Myocyte (in vitro differentiated cells): ENCODE data around the gene DCAF15. TPM values are rescaled to one million over a fixed set of nuclear protein-coding genes. Genes with fewer than 3 reads are reported as not detected.
"Not testable (repeated sequence)": the region's sequence is repeated elsewhere in the genome, so short reads cannot be mapped to it uniquely, and the experiment has no call there.

Source experiments
- DNase-seq: peaks from one replicate; pipeline ENCODE4 v3.0.0-alpha.2; 2012; ENCODE audit warnings: low read depth
- total RNA-seq: library from RNA; depleted of rRNA; stranded (reverse); fragments of >200 nt; gene quantifications from 2 replicates; pipeline ENCODE4 v1.2.3, GENCODE V29; 2014

DCAF15 gene
- total RNA-seq, 1 donor from 2014 or later = 15.8 TPM

DNA sequence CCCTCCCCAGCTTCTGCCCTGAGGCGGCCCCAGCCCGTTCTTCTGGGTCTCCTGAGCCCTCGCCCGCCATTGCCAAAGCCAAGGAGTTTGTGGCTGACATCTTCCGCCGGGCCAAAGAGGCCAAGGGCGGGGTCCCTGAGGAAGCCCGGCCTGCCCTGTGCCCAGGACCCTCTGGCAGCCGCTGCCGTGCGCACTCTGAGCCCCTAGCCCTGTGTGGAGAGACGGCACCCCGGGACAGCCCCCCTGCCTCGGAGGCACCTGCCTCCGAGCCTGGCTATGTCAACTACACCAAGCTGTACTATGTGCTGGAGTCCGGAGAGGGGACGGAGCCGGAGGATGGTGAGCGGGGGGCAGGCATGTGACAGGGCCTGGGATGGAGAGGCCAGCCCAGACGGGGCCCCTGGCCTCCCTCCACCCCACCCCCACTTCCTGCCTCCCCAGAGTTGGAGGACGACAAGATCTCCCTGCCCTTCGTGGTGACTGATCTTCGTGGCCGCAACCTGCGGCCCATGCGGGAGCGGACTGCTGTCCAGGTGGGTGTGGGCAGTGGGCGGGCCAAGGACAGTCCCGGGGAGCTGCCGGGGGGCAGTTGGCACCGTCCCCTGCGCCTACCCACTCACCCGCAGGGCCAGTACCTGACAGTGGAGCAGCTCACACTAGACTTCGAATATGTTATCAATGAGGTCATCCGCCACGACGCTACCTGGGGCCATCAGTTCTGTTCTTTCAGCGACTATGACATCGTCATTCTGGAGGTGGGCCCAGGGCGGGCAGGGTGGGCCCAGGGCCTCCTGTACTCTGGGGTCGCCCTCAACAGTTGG is 7.0 kb downstream of the DCAF15 start:
- DNase-seq = no peak

DNA sequence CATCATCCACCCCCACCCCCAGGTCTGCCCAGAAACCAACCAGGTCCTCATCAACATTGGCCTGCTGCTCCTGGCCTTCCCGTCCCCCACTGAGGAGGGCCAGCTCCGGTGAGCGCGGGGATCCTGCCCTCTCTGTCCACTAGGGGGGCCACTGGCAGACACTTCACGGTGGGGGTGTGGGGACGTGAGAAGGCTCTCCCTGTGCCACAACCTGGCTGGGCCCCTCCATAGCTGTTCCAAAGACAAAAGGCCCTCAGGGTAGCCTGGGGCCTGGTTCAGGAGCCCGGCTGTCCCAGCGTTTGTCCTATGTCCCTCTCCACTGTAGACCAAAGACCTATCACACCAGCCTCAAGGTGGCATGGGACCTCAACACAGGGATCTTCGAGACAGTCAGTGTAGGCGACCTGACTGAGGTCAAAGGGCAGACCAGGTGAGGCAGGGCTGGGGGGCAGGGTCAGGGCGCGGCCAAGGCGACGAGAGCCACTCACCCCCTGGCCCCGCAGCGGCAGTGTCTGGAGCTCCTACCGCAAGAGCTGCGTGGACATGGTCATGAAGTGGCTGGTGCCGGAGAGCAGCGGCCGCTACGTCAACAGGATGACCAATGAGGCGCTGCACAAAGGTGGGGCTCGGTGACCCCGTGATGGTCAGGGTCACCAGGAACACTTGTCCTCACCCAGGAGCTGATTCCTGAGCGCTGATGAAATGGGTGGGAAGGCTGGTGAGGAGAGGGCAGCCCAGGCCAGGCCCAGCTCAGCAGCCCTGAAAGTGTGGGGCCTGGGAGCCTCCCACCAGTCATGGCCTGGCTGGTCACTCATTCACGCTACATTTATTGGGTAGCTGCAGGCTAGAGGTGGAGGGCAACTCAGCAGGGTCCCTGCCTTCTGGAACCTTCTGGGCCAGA is 7.9 kb downstream of the DCAF15 start:
- no peak for DNase-seq

DNA sequence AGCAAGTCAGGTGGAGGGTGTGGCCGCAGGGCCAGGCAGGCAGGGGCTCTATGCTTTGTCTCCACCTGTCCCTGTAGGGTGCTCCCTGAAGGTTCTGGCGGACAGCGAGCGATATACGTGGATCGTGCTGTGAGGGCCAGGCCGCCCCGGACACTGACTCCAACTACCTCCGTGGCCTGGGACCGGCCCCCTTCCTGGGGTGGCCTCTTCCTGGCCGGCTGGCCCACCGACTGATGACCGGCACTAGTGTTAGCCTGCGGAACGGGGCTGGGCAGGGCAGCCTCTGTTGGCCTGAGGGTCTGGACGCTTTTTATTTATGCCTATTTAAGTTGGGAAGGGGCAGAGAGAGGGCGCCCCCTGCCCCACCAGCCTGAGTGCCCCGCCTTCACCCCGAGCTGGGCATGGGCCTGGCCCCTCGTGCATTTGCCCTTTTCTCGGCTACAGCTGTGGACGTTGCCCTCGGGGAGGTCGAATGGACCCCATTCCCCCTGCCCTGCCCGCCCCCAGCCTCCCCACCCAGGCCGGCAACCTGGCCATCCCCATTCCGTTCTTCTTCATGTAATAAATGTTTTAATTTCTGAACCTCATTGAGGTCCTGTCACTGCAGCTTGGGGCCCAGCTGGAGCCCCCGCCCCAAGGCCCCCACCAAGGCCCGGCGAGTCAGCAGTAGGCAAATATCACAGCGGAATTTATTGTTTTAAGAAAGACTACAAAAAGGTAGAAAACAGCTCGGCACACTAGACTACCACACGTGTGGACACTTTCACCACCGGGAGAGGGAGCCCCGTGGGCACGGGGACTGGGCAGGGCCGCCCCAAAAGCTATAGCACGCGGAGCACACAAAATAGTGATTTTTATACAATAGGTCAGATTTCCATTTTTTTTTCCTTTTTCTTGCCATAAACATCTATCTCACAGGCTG is 8.8 kb downstream of the DCAF15 start:
- no peak for DNase-seq

DNA sequence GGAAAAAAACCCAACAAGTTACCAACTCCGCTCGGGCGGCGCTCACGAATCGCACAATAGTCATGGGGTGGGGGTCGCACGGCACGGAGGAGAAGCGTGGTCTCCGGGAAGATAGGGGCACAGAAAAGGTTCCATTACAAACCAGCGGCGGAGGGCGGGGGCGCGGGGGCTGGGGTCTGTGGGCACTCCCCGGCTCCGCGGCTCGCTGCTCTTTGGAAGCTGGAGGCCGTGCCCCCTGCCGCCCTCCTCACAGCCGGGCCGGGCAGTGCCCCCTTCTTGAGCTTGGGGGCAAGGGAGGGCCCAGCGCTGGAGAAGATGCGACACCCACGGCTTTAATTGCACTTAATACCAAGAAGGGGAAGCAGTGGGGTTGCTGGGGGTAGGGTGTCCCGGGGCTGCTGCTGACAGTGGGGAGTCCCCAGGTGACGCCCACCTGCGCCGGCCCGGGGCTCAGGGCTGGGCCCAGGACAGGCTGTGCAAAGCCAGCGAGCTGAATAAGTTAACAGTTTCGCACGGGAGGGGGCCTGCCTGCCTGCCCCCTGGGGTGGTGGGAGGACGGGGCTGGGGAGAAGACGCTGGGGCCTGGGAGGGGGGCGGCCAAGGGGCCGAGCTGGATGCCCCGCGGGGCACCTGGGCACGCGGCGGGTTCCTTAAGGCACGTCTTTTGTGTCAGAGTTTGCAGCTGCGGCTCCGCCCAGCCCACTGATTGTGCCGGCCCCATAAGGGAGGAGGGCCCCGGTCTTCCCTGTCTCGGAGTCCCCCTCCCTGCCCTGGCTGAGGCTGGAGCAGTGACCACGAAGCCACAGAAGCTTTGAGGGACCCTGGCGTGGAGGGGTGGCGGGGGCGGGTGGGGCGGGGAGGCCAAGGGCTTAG is 9.8 kb downstream of the DCAF15 start:
- DNase-seq = no peak

DNA sequence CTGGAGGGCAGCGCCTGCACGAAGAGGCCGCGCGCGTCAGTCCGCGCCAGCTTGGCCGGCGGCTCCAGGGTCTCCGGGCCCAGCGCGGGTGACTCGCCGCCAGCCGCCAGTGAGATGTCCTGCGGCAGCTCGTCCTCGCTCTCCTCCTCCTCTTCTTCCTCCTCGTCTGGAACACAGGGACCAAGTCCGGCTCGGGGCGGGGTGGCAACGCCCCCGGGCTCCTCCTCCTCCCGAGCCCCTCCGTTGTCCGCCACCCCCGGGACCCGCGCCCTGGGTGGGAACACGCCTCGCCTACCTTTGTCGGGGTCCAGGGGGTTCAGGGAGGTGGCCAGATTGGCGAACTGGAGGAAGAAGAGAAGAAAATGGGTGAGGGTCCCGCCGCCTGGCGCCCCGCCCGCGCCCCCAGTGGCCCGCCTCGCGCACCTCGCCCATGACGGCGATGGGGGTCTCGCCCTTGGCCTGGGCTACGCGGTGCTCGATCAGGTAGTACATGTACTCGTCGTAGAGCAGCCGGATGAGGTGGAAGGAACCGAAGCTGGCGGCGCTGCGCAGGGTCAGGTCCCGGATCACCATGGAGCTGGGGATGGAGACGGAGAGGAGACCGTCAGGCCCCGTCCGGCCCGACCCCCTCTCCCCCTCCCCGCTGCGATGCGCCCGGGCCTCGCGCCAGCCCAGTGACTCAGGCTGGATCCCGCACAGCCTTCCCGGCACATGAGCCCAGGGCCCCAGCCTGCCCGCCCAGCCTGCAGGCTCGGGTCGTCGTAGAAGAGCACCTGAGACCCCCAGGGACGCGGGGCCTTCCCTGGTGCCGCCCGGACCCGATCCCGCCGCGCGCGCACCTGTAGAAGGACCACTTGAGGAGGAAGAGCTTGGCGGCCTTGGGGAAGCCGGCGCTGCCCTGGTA is 10.6 kb downstream of the DCAF15 start:
- no peak for DNase-seq

DNA sequence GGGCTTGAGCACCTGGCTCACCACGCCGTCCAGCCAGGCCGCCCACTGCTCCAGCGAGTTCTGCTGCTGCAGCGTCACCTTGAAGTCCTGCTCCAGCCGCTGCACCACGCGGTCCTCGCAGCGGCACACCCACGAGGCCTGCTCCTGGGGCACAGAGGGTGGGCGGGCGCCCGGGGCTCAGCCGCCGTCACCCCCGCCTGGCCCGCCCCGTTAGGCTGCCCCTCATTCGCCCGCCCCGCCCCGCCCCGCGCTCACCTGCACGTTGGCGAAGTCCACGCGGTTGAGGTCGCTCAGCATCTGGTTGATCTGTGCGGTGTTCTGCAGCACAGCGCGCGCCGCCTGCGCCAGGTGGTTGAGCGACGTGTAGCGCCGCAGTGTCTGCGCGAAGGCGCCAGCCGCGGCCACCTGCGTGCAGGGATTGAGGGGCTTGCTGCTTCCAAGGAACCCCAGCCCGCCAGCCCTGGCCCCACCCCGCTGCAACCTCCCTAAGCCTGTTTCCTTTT is 11.3 kb downstream of the DCAF15 start:
- DNase-seq = no peak

DNA sequence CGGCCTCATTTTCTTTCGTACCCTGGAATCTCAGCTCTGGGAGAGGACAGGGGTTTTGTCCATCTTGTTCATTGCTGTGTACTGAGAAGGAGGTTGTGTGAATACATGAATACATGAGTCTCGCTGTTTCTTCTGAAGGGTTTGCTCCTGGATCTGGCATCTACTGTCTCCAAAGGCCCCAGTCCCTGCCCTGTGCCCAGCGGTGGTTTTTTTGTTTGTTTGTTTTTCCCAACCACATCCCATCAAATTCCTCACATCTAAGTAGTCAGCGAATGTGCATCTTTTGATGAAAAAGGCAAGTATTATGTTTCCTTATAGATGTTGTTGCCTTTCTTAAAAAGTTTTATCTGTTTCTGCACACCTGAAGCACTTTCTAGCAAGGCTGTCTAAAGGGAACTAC is 12.5 kb downstream of the DCAF15 start:
- peak; percentile 31 for DNase-seq

DNA sequence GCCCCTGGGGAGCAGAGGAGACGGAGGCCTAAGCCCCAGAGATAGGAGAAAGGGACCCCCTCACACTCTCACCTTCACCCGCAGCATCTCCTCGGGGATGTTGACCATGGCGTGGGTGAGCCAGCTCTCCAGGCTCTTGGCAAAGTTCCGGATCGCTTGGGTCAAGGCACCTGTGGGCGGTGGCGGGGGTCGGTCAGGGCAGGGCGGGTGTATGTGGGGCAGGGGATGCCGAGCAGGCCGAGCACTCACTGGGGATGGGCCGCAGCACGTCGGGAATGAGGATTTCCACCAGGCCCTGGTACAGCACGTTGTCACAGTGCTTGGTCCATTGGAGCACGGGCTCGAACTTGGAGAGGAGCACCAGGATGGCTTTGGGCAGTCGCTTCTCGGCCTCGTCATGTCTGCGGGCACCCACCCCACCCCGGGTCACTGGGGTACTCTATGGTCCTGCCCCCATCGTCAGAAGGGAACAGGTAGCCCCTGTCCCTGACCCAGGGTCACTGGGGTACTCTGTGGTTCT is 13.1 kb downstream of the DCAF15 start:
- no peak for DNase-seq

DNA sequence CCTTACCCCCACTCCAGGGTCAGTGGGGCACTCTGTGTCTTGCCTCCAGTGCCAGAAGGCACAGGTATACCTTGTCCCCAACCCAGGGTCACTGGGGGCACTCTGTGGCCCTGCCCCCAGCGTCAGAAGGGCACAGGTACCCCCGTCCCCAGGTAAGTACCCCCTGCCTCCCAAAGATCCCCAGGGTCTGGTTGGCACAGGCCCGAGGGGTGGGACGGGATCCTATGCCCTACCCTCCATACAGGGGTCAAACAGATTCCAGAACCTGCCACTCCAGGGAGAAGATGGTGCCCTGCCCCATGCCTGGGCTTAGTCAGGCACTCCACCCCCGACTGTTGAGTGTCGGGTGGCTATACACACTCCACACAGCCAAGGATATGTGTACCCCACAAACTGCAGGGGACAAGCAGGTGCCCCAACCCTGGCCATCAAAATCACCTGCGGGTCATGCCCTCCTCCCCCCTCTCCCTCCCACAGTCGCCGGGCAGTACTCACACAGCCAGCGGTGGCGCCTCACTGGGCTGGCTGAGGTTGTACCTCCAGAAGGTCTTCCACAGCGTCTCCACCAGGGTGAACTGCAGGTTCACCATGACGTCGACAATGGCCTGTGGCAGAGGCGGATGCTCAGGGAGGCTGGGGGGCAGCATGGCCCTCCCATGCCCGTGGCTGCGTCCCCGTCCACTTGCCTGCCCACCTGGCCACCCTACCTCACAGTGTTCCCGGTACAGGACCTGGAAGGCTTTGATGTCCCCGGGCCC is 13.8 kb downstream of the DCAF15 start:
- no peak for DNase-seq

DNA sequence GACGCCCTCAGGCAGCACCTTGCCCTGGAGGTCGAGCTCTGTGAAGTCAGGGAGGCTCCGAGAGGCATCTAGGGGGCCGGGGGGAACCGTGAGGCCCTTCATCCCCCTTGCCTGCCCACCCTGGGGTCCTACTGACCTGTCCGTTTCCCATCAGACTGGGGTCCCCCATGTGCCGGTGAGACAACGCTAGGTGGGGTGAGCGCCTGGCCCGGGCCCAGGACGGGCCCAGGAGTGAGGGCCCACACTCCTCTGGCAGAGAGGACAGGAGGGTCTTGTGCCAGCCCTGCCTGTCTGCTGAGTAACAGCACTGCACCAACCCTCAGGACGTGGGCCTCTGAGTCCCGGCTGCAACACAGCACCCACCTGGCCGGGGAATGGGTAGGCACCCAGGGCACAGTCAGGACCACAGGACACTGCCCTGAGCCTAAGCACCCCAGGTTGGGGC is 14.4 kb downstream of the DCAF15 start:
- no peak for DNase-seq

DNA sequence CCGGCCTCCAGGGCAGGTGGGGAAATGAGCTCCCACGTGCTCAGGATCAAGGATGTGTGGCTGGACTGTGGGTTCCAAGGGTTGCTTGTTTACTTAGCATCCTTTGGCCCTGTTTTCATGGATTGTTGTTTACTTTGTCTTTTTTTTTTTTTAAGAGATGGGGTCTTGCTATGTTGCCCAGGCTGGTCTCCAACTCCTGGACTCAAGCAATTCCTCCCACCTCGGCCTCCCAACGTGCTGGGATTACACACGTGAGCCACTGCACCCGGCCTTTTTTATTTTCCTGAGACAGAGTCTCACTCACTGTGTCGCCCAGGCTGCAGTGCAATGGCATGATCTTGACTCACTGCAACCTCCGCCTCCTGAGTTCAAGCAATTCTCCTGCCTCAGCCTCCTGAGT is 14.9 kb downstream of the DCAF15 start:
- DNase-seq = not testable (repeated sequence)

DNA sequence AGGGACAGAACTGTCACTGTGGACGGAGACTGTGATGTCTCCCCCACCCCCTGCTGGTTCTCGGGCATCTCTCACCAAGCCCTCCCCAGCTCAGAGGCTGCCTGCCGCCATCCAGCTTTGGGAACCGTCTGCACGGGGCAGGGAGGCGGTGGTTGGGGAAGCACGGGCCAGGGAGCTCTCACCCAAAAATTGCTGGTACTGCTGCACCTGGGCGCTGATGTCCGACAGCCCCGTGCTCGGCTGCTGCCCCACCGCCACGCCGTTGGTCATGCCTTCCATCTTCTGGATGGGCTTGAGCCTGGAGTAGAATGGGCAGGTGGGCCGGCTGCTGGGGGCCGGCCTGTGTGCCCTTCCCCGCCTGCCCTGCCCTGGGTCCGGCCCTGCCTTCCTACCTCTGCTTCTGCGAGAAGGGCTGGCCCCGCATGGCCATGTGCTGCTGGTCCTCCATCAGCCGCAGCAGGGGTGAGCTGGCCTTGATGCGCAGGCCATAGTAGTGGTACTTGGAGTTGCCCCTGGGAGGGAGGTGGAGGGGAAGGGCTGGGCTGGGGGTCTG is 16.1 kb downstream of the DCAF15 start:
- DNase-seq = no peak

DNA sequence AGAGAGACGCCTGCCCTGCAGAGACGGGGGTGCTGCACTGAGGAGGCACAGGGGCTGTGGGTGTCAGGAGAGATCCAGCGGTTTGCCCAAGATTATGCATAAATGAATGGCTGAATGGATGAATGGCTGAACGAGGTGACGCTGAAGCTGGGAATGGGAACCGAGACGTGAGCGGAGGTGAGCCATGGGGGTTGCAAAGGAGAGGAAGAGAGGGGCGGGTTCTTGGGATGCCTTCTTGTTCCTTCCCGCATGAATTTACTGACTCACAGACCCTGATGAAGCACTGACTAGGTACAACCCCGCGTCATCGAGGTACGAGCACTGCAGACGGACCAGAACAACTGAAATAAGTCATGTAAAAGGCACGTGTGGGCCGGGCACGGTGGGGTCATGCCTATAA is 16.7 kb downstream of the DCAF15 start:
- no peak for DNase-seq

DNA sequence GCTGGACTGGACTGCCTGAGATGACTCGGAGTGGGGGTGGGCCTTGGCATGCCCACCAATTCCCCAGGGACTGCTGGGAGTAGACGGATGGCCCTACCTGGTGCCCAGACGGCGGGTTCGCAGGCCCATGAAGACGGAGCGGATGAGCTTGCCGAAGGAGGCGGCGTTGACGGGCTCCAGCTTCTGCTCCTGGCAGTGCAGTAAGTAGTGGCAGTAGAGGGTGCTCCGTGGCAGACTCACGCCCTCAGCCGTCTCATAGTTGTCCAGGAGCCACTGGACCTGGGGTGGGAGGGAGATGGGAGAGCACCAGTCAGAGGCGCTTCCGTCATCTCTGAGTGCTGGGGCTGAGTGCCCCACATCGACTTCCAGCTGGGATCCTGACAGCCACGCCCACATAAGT is 17.6 kb downstream of the DCAF15 start:
- DNase-seq = no peak

DNA sequence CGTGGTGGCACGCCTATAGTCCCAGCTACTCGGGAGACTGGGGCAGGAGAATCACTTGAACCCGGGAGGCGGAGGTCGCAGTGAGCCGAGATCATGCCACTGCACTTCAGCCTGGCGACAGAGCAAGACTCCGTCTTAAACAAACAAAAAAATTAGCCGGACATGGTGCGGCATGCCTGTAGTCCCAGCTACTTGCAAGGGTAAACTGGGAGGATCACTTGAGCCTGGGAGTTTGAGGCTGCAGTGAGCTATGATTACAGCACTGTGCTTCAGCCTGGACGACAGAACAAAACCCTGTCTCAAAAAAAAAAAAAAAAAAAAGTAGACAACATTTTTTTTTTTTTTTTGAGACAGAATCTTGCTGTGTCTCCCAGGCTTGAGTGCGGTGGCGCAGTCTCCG is 19.6 kb downstream of the DCAF15 start:
- not testable (repeated sequence) for DNase-seq

DNA sequence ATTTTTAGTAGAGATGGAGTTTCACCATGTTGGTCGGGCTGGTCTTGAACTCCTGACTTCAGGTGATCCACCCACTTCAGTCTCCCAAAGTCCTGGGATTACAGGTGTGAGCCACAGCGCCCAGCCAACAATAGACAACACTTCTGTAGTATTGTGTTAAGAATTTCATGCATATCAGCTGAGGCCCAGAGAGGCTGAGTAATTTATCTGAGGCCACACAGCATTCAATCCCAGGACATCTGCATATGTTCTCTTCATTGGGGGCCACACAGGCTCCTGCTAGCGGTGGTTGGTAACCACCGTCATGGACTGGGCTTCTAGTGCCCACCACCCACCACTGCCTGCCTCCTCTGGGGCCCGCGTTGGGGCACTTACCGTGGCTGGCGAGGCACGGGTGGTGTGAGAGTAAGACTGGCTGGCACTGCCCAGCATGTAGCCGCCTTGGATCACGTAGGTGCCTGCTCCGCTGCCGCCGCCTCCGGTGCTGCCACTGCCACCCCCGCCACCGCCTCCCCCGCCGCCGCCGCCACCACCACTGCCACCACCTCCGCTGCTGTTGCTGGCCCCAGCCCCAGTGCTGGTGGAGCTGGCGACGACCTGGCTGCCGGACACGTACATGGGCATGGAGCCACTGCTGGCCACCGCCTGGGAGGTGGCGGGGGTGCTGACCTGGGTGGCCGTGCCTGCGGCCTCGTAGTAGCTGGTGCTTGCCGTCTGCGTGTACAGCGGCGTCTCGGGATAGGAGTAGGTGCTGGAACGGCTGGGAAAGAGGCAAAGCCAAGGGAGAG is 20.3 kb downstream of the DCAF15 start:
- DNase-seq = no peak

DNA sequence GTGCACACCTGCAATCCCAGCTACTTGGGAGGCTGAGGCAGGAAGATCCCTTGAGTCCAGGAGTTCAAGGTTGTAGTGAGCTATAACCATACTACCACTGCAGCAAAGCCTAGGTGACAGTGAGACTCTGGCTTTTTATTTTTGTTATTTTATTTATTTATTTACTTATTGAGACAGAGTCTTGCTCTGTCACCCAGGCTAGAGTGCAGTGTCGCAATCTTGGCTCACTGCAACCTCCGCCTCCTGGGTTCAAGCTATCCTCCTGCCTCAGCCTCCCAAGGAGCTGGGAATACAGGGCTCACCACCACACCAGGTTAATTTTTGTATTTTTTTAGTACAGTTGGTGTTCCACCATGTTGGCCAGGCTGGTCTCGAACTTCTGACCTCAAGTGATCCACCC is 21.2 kb downstream of the DCAF15 start:
- DNase-seq = not testable (repeated sequence)
